ENCODE results near the gene CDH23.

Gene CDH23

DNA sequence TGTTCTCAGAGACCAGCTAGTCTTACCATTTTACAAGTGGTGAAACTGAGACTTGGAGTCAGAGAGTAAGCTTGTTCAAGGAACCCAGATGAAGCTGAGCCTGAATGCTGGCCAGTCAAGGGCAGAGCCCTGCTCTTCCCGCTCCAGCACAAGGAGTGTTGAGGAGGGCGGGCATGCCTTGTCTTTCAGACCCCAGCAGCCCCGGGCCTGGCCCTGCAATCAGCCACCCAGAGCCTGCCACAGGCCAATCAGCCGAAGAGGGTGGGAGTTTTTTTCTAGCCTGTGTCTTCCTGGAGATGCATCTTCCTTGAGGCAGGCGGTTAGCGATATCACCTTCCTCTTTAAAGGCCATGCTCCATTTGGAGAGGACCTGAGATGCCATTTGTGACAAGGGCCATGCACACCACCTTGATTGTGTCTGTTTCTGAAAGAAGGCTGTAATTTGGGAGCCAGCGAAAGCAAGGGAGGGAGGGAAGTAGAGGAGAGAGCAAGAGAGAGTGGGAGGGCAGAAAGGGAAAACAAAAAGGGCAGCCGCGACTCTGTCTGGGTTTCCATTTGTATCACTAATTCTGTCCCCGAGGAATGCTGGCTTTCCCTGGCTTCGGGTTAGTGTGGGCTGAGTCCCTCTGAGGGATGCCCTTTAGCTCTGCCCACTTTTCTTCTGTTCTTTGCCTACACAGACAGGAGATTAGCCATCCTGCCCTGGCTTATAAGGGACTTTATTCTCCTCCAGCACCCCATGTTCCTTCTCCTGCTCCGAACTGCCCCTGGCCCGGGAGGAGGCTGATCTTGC is 8.0 kb downstream of the CDH23 start:
- H3K4me1 ChIP-seq (ENCODE audit: control insufficient read depth, low read length), result no peaks in the 10 kb centered on the region
- no peak overlapping the region for H3K4me2 ChIP-seq (ENCODE audit: low read length)
- H3K27me3 ChIP-seq (ENCODE audit: control insufficient read depth, low read length), result no peaks in the 10 kb centered on the region
- no peak overlapping the region for H3K27ac ChIP-seq (ENCODE audit: low read depth, low read length)
- TF ChIP-seq EZH2phosphoT487 (IDR thresholded peaks at IDR 0.05; ENCODE audit: borderline replicate concordance, low read length) (no peak), CTCF (IDR thresholded peaks at IDR 0.05; ENCODE audit: low read depth, low read length, poor library complexity, severe bottlenecking) (no peak)
- no peaks in the 10 kb centered on the region for H3K9me2 ChIP-seq (replicated peaks; ENCODE audit: control insufficient read depth, low read length)
- H3K79me2 ChIP-seq (ENCODE audit: control insufficient read depth, low read length), result no peaks in the 10 kb centered on the region
- H3K36me3 ChIP-seq (ENCODE audit: control insufficient read depth, low read length), result no peaks in the 10 kb centered on the region
- H3F3A ChIP-seq (ENCODE audit: control insufficient read depth, insufficient read depth), result no peaks in the 10 kb centered on the region
- no peaks in the 10 kb centered on the region for H4K20me1 ChIP-seq (ENCODE audit: control insufficient read depth, insufficient read depth, low read depth, low read length)
- no peak overlapping the region for H3K4me3 ChIP-seq (ENCODE audit: low read length)
- no peaks in the 10 kb centered on the region for H3K9me3 ChIP-seq (ENCODE audit: control insufficient read depth, insufficient read depth, low read length)

GRCh38 chr10:71406878-71407277 is 10.2 kb downstream of the CDH23 start:
- no peaks in the 10 kb centered on the region for H3K36me3 ChIP-seq (ENCODE audit: control insufficient read depth, low read length)
- H3K9me2 ChIP-seq (replicated peaks; ENCODE audit: control insufficient read depth, low read length), result no peaks in the 10 kb centered on the region
- no peaks in the 10 kb centered on the region for H4K20me1 ChIP-seq (ENCODE audit: control insufficient read depth, insufficient read depth, low read depth, low read length)
- no peaks in the 10 kb centered on the region for H3K9me3 ChIP-seq (ENCODE audit: control insufficient read depth, insufficient read depth, low read length)
- H3K4me2 ChIP-seq (ENCODE audit: low read length), result no peak overlapping the region
- no peaks in the 10 kb centered on the region for H3K27me3 ChIP-seq (ENCODE audit: control insufficient read depth, low read length)
- no peaks in the 10 kb centered on the region for H3K4me1 ChIP-seq (ENCODE audit: control insufficient read depth, low read length)
- H3K27ac ChIP-seq (ENCODE audit: low read depth, low read length), result no peak overlapping the region
- no peaks in the 10 kb centered on the region for H3F3A ChIP-seq (ENCODE audit: control insufficient read depth, insufficient read depth)
- no peaks in the 10 kb centered on the region for H3K79me2 ChIP-seq (ENCODE audit: control insufficient read depth, low read length)
- no peak for TF ChIP-seq EZH2phosphoT487 (IDR thresholded peaks at IDR 0.05; ENCODE audit: borderline replicate concordance, low read length)
- TF ChIP-seq CTCF (IDR thresholded peaks at IDR 0.05; ENCODE audit: low read depth, low read length, poor library complexity, severe bottlenecking), result no peak
- no peak overlapping the region for H3K4me3 ChIP-seq (ENCODE audit: low read length)

DNA sequence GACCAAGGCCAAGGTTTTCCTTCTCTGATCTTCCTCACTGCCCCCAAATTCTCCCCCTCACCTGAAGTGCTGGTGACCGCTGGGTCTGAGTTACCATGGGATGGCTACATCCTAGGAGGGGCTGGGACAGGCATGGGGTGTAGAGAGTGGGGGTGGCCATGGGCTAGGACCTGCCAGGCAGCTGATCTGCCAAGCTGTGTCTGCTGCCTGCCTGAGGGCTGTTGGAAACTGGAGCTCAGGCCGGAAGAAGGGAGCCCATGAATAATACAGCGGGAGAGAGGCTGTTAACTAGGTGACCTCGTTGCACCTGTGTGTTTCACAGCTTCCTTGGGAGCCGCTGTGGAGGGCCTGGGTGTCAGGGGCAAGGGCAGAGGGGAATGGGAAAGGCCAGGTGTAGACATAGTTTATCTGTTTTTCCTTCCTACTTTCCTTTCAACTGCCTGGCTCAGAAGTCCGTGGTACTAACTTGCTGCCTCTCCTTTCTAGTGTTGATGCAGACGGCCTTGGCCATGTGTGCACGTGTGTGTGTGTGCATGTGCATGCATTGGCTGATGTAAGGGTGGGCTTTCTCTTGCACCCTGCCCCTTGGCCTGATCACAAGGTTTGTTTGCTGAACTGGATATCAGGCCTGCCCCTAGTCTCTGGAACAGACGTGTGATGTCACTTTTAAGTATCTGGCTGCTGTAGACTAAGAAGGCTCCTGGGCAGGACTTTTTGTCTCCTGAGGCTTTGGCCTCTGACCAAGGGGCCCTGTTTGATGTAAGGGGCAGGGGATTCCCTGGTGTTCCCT is 11.9 kb downstream of the CDH23 start:
- H3K4me3 ChIP-seq (ENCODE audit: low read length), result no peak overlapping the region
- no peaks in the 10 kb centered on the region for H3F3A ChIP-seq (ENCODE audit: control insufficient read depth, insufficient read depth)
- H3K4me1 ChIP-seq (ENCODE audit: control insufficient read depth, low read length), result no peaks in the 10 kb centered on the region
- H4K20me1 ChIP-seq (ENCODE audit: control insufficient read depth, insufficient read depth, low read depth, low read length), result no peaks in the 10 kb centered on the region
- H3K79me2 ChIP-seq (ENCODE audit: control insufficient read depth, low read length), result no peaks in the 10 kb centered on the region
- no peaks in the 10 kb centered on the region for H3K9me2 ChIP-seq (replicated peaks; ENCODE audit: control insufficient read depth, low read length)
- no peak overlapping the region for H3K4me2 ChIP-seq (ENCODE audit: low read length)
- TF ChIP-seq CTCF (IDR thresholded peaks at IDR 0.05; ENCODE audit: low read depth, low read length, poor library complexity, severe bottlenecking), result no peak
- no peak for TF ChIP-seq EZH2phosphoT487 (IDR thresholded peaks at IDR 0.05; ENCODE audit: borderline replicate concordance, low read length)
- no peaks in the 10 kb centered on the region for H3K9me3 ChIP-seq (ENCODE audit: control insufficient read depth, insufficient read depth, low read length)
- no peaks in the 10 kb centered on the region for H3K36me3 ChIP-seq (ENCODE audit: control insufficient read depth, low read length)
- no peaks in the 10 kb centered on the region for H3K27me3 ChIP-seq (ENCODE audit: control insufficient read depth, low read length)
- H3K27ac ChIP-seq (ENCODE audit: low read depth, low read length), result no peak overlapping the region
